Mammary epithelial cell (primary cell): Measurements from ENCODE around the gene ABHD10.

Experiments
- CTCF ChIP-seq, 2 donors: IDR thresholded peaks in 1 of 2; conservative IDR thresholded peaks in 1 of 2; 2 replicates each; pipeline ENCODE4 v1.5.1; 2011 to 2012; ENCODE audit warnings: inconsistent platforms in 2 of 2, low read length in 2 of 2, mild to moderate bottlenecking in 2 of 2, control low read depth in 1 of 2, low read depth in 1 of 2; ENCODE audit not compliant: insufficient read depth in 1 of 2; ENCODE audit errors: extremely low read depth in 1 of 2
- EZH2 ChIP-seq: IDR thresholded peaks from 2 replicates; pipeline ENCODE4 v1.6.1; 2012; ENCODE audit warnings: low read length, inconsistent platforms, borderline replicate concordance

DNA sequence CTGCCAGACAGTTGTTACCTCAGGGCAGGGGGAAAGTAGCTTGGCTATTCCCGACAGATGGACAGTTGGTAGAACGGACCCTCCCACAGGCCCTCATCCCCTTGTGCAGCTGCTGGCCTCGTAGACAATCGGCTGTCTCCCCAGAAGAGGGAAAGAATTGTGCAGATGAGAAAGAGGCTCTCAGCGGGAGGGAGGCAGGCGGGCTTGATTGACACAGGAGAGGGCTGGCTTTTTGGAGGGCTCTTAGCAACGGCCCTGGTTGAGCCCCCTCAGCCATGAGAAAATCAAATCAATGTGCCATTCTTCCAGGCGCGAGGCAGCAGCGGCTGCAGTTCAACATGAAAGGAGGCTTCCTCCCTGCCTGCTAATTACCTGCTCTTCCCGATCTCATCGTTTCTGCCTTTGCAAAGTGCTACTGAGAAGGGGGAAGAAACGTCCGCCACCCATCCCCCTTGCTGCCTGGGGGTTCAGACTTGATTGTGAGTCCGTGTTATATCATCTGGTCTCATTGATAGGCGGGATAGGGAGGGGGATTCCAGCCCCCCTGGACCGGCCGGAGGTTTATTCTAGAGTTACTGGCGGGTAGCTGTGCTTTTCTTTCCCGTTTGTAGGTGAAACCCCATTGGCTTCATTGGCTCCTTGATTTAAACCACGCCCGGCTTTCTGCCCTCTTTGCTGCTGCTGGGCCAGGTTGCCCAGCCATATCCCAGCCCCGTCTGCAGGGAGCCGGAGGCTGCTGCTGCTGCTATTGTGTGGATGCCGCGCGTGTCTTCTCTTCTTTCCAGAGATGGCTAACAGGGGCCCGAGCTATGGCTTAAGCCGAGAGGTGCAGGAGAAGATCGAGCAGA, 20.0 kb downstream of the ABHD10 start, which contains the start of gene TAGLN3:
- TF ChIP-seq CTCF (conservative IDR thresholded peaks at IDR 0.05 in 1 of 2, IDR thresholded peaks at IDR 0.05 in 1 of 2; ENCODE audit: extremely low read depth in 1 of 2, insufficient read depth in 1 of 2, low read depth in 1 of 2, low read length in 2 of 2) (no peak), EZH2 (no peak)
